GM12892 (cell line): ENCODE results near the gene ZNF668.

ENCODE experiments used
- POLR2A ChIP-seq: IDR thresholded peaks from 2 replicates; pipeline ENCODE4 v1.6.1; 2011; ENCODE audit warnings: low read depth, low read length, control low read depth
- POLR2AphosphoS5 ChIP-seq: IDR thresholded peaks from 2 replicates; pipeline ENCODE4 v1.6.1; 2011; ENCODE audit warnings: low read depth, low read length, control low read depth
- TAF1 ChIP-seq: IDR thresholded peaks from 2 replicates; pipeline ENCODE4 v1.6.1; 2011; ENCODE audit warnings: low read depth, mild to moderate bottlenecking, control low read depth, low read length, borderline replicate concordance

GRCh38 chr16:31099860-31100638 lies 26.0 kb upstream of the ZNF668 start:
- TF ChIP-seq POLR2A (no peak), POLR2AphosphoS5 (no peak), TAF1 (no peak)
